ENCODE measurements around the gene TBC1D23. TPM values are rescaled to one million over a fixed set of nuclear protein-coding genes. Genes with fewer than 3 reads are reported as not detected.
A peak's percentile ranks its signal among the peaks of the same experiment; 100 is the strongest.

TBC1D23 gene
- polyA plus RNA-seq, 3 donors = 10.2 to 22.7 (median 12.2) TPM

DNA sequence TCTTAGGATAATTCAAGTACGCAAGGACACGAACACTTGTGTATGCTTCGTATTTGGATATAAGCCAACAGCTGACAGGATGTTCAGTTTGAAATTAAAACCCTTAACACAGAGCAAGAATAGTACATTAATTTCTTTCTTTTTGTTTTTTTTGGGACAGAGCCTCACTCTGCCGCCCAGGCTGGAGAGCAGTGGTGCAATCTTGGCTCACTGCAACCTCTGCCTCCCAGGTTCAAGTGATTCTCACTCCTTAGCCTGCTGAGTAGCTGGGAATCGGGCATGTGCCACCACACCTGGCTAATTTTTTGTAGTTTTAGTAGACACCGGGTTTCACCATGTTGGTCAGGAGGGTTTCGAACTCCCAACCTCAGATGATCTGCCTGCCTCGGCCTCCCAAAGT, 107.6 kb downstream of the TBC1D23 start:
- no peaks in the 10 kb centered on the region for H3K4me1 Mint-ChIP-seq
- no peaks in the 10 kb centered on the region for H3K9me3 Mint-ChIP-seq
- no peak overlapping the region for H3K9ac ChIP-seq (ENCODE audit: insufficient read depth, low read length, poor library complexity, severe bottlenecking)

GRCh38 chr3:100370756-100371155, 110.0 kb downstream of the TBC1D23 start:
- TF ChIP-seq, protein P1, sequence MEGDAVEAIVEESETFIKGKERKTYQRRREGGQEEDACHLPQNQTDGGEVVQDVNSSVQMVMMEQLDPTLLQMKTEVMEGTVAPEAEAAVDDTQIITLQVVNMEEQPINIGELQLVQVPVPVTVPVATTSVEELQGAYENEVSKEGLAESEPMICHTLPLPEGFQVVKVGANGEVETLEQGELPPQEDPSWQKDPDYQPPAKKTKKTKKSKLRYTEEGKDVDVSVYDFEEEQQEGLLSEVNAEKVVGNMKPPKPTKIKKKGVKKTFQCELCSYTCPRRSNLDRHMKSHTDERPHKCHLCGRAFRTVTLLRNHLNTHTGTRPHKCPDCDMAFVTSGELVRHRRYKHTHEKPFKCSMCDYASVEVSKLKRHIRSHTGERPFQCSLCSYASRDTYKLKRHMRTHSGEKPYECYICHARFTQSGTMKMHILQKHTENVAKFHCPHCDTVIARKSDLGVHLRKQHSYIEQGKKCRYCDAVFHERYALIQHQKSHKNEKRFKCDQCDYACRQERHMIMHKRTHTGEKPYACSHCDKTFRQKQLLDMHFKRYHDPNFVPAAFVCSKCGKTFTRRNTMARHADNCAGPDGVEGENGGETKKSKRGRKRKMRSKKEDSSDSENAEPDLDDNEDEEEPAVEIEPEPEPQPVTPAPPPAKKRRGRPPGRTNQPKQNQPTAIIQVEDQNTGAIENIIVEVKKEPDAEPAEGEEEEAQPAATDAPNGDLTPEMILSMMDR (IDR thresholded peaks at IDR 0.05) = no peak
- intact Hi-C loops (cut with micrococcal nuclease) = no loop called here
- Mint-ChIP-seq H3K27me3 (ENCODE audit: low read depth in 3 of 3) (no peaks in the 10 kb centered on the region), H3K4me3 (no peak overlapping the region), H3K27ac (no peak overlapping the region), H3K9me3 (no peaks in the 10 kb centered on the region), H3K4me1 (no peaks in the 10 kb centered on the region), H3K36me3 (peaks cover 65 to 69% of the 10 kb centered on the region in 2 donors)
- H3K79me2 ChIP-seq (ENCODE audit: insufficient read depth, low read length) = no peaks in the 10 kb centered on the region
- no peaks in the 10 kb centered on the region for H3K4me1 ChIP-seq (ENCODE audit: control insufficient read depth in 1 of 2, insufficient read depth in 2 of 2, low read length in 2 of 2)
- no peak for DNase-seq
- H3K4me3 ChIP-seq (replicated peaks in 1 of 3; ENCODE audit: low read depth in 2 of 3, low read length in 3 of 3) = no peak overlapping the region
- WGBS (ENCODE audit: insufficient coverage) = no CpG with 5 or more reads among the region's 1 CpG
- H3K9me3 ChIP-seq (replicated peaks in 1 of 2; ENCODE audit: control insufficient read depth in 1 of 2, insufficient read depth in 1 of 2, low read length in 2 of 2) = no peaks in the 10 kb centered on the region
- no peaks in the 10 kb centered on the region for H4K20me1 ChIP-seq (ENCODE audit: insufficient read depth, low read length)
- H3K9ac ChIP-seq (ENCODE audit: insufficient read depth, low read length, poor library complexity, severe bottlenecking) = no peak overlapping the region
- H3K36me3 ChIP-seq (replicated peaks in 1 of 2; ENCODE audit: control insufficient read depth in 1 of 2, insufficient read depth in 2 of 2, low read length in 2 of 2) = peaks cover 72 to 97% of the 10 kb centered on the region in 2 donors
- H3K27me3 ChIP-seq (ENCODE audit: control insufficient read depth in 2 of 2, insufficient read depth in 2 of 2, low read length in 2 of 2) = no peaks in the 10 kb centered on the region
- H3K27ac ChIP-seq (ENCODE audit: low read depth in 1 of 2, low read length in 2 of 2) = no peak overlapping the region
- no peak overlapping the region for H3K4me2 ChIP-seq (replicated peaks; ENCODE audit: extremely low read depth, low read length, poor library complexity, severe bottlenecking)
- H2AFZ ChIP-seq (ENCODE audit: insufficient read depth, low read depth, low read length, poor library complexity, severe bottlenecking) = no peak overlapping the region

More for the DNA sequence above, 107.6 kb downstream of the TBC1D23 start:
- H3K79me2 ChIP-seq (ENCODE audit: insufficient read depth, low read length) = no peaks in the 10 kb centered on the region
- TF ChIP-seq, protein P1 (IDR thresholded peaks at IDR 0.05) = no peak
- intact Hi-C loops (cut with micrococcal nuclease) = no loop called here
- no peak overlapping the region for H3K27ac ChIP-seq (ENCODE audit: low read depth in 1 of 2, low read length in 2 of 2)
- no peak overlapping the region for H3K4me3 Mint-ChIP-seq
- WGBS (ENCODE audit: insufficient coverage) = 100% methylated on average over 5 of the region's 8 CpGs
- H3K27me3 Mint-ChIP-seq (ENCODE audit: low read depth in 3 of 3) = no peaks in the 10 kb centered on the region
- no peaks in the 10 kb centered on the region for H3K9me3 ChIP-seq (replicated peaks in 1 of 2; ENCODE audit: control insufficient read depth in 1 of 2, insufficient read depth in 1 of 2, low read length in 2 of 2)
- H4K20me1 ChIP-seq (ENCODE audit: insufficient read depth, low read length) = no peaks in the 10 kb centered on the region
- no peak overlapping the region for H3K4me2 ChIP-seq (replicated peaks; ENCODE audit: extremely low read depth, low read length, poor library complexity, severe bottlenecking)
- no peaks in the 10 kb centered on the region for H3K27me3 ChIP-seq (ENCODE audit: control insufficient read depth in 2 of 2, insufficient read depth in 2 of 2, low read length in 2 of 2)
- H3K4me1 ChIP-seq (ENCODE audit: control insufficient read depth in 1 of 2, insufficient read depth in 2 of 2, low read length in 2 of 2) = no peaks in the 10 kb centered on the region
- no peak overlapping the region for H3K4me3 ChIP-seq (replicated peaks in 1 of 3; ENCODE audit: low read depth in 2 of 3, low read length in 3 of 3)
- peak overlapping the region in 1 of 7 donors; percentile 20 for H3K27ac Mint-ChIP-seq
- H3K36me3 Mint-ChIP-seq = peaks cover 72 to 83% of the 10 kb centered on the region in 2 donors
- H2AFZ ChIP-seq (ENCODE audit: insufficient read depth, low read depth, low read length, poor library complexity, severe bottlenecking) = no peak overlapping the region
- H3K36me3 ChIP-seq (replicated peaks in 1 of 2; ENCODE audit: control insufficient read depth in 1 of 2, insufficient read depth in 2 of 2, low read length in 2 of 2) = peaks cover 83 to 99% of the 10 kb centered on the region in 2 donors
- no peak for DNase-seq

Measured in CD14-positive monocyte (primary cell).